Keratinocyte (primary cell): Measurements from ENCODE around the gene PTBP3. TPM values are rescaled to one million over a fixed set of nuclear protein-coding genes. Genes with fewer than 3 reads are reported as not detected.

Experiments used
- DNase-seq: peaks from one replicate; pipeline ENCODE4 v3.0.0-alpha.2; 2011; ENCODE audit warnings: low read depth, missing footprints, low spot score
- FAIRE-seq: peaks from 2 replicates; lab custom pipeline; 2011; peaks lifted over from hg19 to GRCh38; lab: Jason Lieb, UNC
- H2AFZ ChIP-seq: 2 replicates; pipeline ENCODE4 v1.6.0; 2012; ENCODE audit warnings: low read length, control low read depth, inconsistent platforms; ENCODE audit not compliant: control insufficient read depth
- H3K27ac ChIP-seq: 2 replicates; pipeline ENCODE4 v1.5.1; 2011; ENCODE audit warnings: low read length; ENCODE audit not compliant: control insufficient read depth, insufficient read depth
- H3K27me3 ChIP-seq: 3 replicates; pipeline ENCODE4 v1.6.0; 2011; ENCODE audit warnings: low read length; ENCODE audit not compliant: control insufficient read depth, insufficient read depth; ENCODE audit errors: extremely low read depth
- H3K36me3 ChIP-seq, 2 experiments: 2 replicates in 1 of 2; 3 replicates in 1 of 2; pipeline ENCODE4 v1.5.1; 2011; ENCODE audit warnings: low read length in 2 of 2, mild to moderate bottlenecking in 1 of 2; ENCODE audit not compliant: control insufficient read depth in 2 of 2, insufficient read depth in 2 of 2; ENCODE audit errors: extremely low read depth in 1 of 2
- H3K4me1 ChIP-seq: 3 replicates; pipeline ENCODE4 v1.5.1; 2011; ENCODE audit warnings: low read length; ENCODE audit not compliant: control insufficient read depth, insufficient read depth; ENCODE audit errors: extremely low read depth
- H3K4me2 ChIP-seq: 3 replicates; pipeline ENCODE4 v1.6.0; 2011; ENCODE audit warnings: low read depth, low read length; ENCODE audit not compliant: control insufficient read depth, insufficient read depth; ENCODE audit errors: extremely low read depth
- H3K4me3 ChIP-seq, 3 experiments: fragments of 200-600 bp in 1 of 3; sonication (generic) in 1 of 3; 2 replicates in 2 of 3; 3 replicates in 1 of 3; pipeline ENCODE4 v1.5.1; 2011 to 2016; ENCODE audit warnings: low read length in 3 of 3, mild to moderate bottlenecking in 3 of 3, control low read depth in 2 of 3, inconsistent platforms in 1 of 3, low read depth in 1 of 3, mixed read lengths in 1 of 3, mixed run types in 1 of 3, moderate library complexity in 1 of 3; ENCODE audit not compliant: control insufficient read depth in 2 of 3, insufficient read depth in 2 of 3; ENCODE audit errors: extremely low read depth in 1 of 3
- H3K79me2 ChIP-seq: 2 replicates; pipeline ENCODE4 v1.6.0; 2012; ENCODE audit warnings: low read length; ENCODE audit not compliant: control insufficient read depth, insufficient read depth
- H3K9ac ChIP-seq: 3 replicates; pipeline ENCODE4 v1.6.0; 2011; ENCODE audit warnings: low read length; ENCODE audit not compliant: control insufficient read depth, insufficient read depth; ENCODE audit errors: extremely low read depth
- H3K9me1 ChIP-seq: 3 replicates; pipeline ENCODE4 v1.6.0; 2011; ENCODE audit warnings: low read length; ENCODE audit not compliant: control insufficient read depth, insufficient read depth; ENCODE audit errors: extremely low read depth
- H3K9me3 ChIP-seq: 2 replicates; pipeline ENCODE4 v1.5.1; 2012; ENCODE audit warnings: low read depth, low read length; ENCODE audit not compliant: control insufficient read depth
- H4K20me1 ChIP-seq: 3 replicates; pipeline ENCODE4 v1.6.0; 2011; ENCODE audit warnings: low read length; ENCODE audit not compliant: control insufficient read depth, insufficient read depth; ENCODE audit errors: extremely low read depth
- EZH2 ChIP-seq: IDR thresholded peaks from one replicate; pipeline ENCODE4 v1.6.1; 2012; ENCODE audit warnings: inconsistent platforms, mild to moderate bottlenecking, low read length, moderate library complexity
- dilution Hi-C: fragments of 300-500 bp; cut with MboI; formaldehyde crosslinking; loops from one replicate; pipeline ENCODE4 v1.7.0; 2020; ENCODE audit warnings: low sequenced_read_pairs; ENCODE audit not compliant: extremely low pct_ligation_motif_present
- polyA plus RNA-seq, 5 experiments: library from polyadenylated mRNA; depleted of rRNA in 3 of 5; stranded (reverse) in 3 of 5; stranded (forward) in 1 of 5; unstranded in 1 of 5; fragments of >200 nt; gene quantifications; 1 replicate in 1 of 5; 2 replicates in 3 of 5; 3 replicates in 1 of 5; pipeline versions ENCODE4 v1.2.1 to v1.2.3, GENCODE V29; 2011 to 2012; ENCODE audit warnings: missing spikeins in 2 of 5, low read depth in 1 of 5, low replicate concordance in 1 of 5
- TF ChIP-seq, protein P1 (sequence below), 3 experiments: IDR thresholded peaks in 1 of 3; conservative IDR thresholded peaks in 1 of 3; optimal IDR thresholded peaks in 1 of 3; 2 replicates in 2 of 3; 3 replicates in 1 of 3; pipeline versions ENCODE3 to v1.5.1; 2011; ENCODE audit warnings: low read length in 3 of 3, mild to moderate bottlenecking in 3 of 3, moderate library complexity in 2 of 3, control low read depth in 1 of 3, inconsistent platforms in 1 of 3; ENCODE audit not compliant: insufficient read depth in 2 of 3; ENCODE audit errors: extremely low read depth in 1 of 3

Gene PTBP3
- polyA plus RNA-seq, 1 donor (not counting 4 experiments of a cell fraction or from before 2014, with no cell fraction given): 51.0 TPM

DNA sequence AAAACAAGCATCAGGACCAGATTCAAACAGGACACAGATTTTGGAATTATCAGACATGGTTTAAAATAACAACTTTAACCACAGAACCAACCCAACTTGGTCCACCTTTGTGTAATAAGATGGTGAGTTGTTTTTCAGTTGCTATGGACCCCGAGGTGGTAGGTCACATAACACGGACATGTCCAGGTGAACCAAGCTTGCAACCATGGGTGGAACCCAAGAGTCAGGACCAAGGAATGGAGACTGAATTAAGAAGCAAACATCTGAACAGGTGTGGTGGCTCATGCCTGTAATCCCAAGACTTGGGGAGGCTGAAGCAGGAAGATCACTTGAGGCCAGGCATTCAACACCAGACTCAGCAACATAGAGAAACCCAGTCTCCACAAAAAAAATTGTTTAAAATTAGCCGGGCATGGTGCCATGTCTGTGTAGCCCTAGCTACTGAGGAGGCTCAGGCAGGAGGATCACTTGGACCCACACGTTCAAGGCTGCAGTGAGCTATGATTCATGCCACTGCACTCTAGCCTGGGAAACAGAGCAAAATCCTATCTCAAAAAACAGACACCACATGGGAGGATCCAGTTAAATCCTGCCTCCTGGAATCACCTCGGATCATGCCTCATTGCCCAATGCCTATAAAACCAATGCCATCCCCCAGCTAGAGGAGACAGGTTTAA lies 10.6 kb downstream of the PTBP3 start:
- peak; percentile 44 for FAIRE-seq
- DNase-seq: no peak
- H3K79me2 ChIP-seq: peaks cover 98% of the 10 kb centered on the region
- no peak overlapping the region for H3K4me3 ChIP-seq
- peaks cover 35% of the 10 kb centered on the region for H3K4me1 ChIP-seq
- no peak overlapping the region for H3K27ac ChIP-seq
- no peak overlapping the region for H2AFZ ChIP-seq
- H3K9ac ChIP-seq: no peak overlapping the region
- peaks cover 15% of the 10 kb centered on the region for H4K20me1 ChIP-seq
- H3K9me1 ChIP-seq: no peaks in the 10 kb centered on the region
- no peaks in the 10 kb centered on the region for H3K27me3 ChIP-seq
- no peak overlapping the region for H3K4me2 ChIP-seq
- dilution Hi-C loops: no loop called here
- TF ChIP-seq, protein P1, sequence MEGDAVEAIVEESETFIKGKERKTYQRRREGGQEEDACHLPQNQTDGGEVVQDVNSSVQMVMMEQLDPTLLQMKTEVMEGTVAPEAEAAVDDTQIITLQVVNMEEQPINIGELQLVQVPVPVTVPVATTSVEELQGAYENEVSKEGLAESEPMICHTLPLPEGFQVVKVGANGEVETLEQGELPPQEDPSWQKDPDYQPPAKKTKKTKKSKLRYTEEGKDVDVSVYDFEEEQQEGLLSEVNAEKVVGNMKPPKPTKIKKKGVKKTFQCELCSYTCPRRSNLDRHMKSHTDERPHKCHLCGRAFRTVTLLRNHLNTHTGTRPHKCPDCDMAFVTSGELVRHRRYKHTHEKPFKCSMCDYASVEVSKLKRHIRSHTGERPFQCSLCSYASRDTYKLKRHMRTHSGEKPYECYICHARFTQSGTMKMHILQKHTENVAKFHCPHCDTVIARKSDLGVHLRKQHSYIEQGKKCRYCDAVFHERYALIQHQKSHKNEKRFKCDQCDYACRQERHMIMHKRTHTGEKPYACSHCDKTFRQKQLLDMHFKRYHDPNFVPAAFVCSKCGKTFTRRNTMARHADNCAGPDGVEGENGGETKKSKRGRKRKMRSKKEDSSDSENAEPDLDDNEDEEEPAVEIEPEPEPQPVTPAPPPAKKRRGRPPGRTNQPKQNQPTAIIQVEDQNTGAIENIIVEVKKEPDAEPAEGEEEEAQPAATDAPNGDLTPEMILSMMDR (optimal IDR thresholded peaks at IDR 0.05 in 1 of 3, IDR thresholded peaks at IDR 0.05 in 1 of 3, conservative IDR thresholded peaks at IDR 0.05 in 1 of 3; ENCODE audit: extremely low read depth in 1 of 3, insufficient read depth in 2 of 3, low read length in 3 of 3): no peak
- no peak for TF ChIP-seq EZH2
- no peaks in the 10 kb centered on the region for H3K9me3 ChIP-seq
- no peaks in the 10 kb centered on the region for H3K36me3 ChIP-seq

DNA sequence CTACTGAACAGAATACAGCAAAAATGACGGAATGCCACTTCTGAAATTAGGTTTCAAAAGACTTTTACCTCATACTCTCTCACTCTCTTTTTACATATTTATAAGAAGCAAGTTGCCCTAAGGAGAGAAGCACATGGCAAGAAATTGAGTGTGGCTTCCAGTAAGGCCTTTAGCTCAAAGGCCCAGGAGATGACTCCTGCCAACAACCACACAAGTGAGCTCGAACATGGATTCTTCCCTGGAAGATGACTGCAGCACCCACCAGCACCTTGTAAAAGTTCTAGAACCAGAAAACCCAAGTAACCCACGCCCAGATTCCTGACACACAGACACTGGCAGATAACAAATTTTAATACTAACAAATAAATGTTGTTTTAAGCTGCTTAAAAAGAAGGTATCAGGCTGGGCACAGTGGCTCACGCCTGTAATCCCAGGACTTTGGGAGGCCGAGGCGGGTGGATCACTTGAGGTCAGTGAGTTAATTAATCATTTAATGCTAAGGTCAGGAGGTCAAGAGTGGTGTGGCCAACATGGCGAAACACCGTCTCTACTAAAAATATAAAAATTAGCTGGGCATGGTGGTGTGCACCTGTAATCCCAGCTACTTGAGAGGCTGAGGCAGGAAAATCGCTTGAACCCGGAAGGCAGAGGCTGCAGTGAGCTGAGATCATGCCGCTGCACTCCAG lies 17.0 kb downstream of the PTBP3 start:
- dilution Hi-C loops: no loop called here
- peaks cover 15% of the 10 kb centered on the region for H4K20me1 ChIP-seq
- H3K9me1 ChIP-seq: no peaks in the 10 kb centered on the region
- no peak for DNase-seq
- no peaks in the 10 kb centered on the region for H3K27me3 ChIP-seq
- no peak for FAIRE-seq
- H2AFZ ChIP-seq: no peak overlapping the region
- H3K4me3 ChIP-seq: no peak overlapping the region
- no peaks in the 10 kb centered on the region for H3K36me3 ChIP-seq
- peaks cover 97% of the 10 kb centered on the region for H3K79me2 ChIP-seq
- no peaks in the 10 kb centered on the region for H3K9me3 ChIP-seq
- TF ChIP-seq, protein P1 (optimal IDR thresholded peaks at IDR 0.05 in 1 of 3, IDR thresholded peaks at IDR 0.05 in 1 of 3, conservative IDR thresholded peaks at IDR 0.05 in 1 of 3; ENCODE audit: extremely low read depth in 1 of 3, insufficient read depth in 2 of 3, low read length in 3 of 3): no peak
- no peak for TF ChIP-seq EZH2
- peaks cover 7% of the 10 kb centered on the region for H3K4me1 ChIP-seq
- no peak overlapping the region for H3K4me2 ChIP-seq
- H3K9ac ChIP-seq: no peak overlapping the region
- H3K27ac ChIP-seq: no peak overlapping the region
